NCI-H1694 (cell line): ENCODE measurements around the gene IGSF9B.

Experiments
- DNase-seq: peaks from one replicate; lab custom pipeline; 2025; lab: John Stamatoyannopoulos, UW

The IGSF9B gene

DNA sequence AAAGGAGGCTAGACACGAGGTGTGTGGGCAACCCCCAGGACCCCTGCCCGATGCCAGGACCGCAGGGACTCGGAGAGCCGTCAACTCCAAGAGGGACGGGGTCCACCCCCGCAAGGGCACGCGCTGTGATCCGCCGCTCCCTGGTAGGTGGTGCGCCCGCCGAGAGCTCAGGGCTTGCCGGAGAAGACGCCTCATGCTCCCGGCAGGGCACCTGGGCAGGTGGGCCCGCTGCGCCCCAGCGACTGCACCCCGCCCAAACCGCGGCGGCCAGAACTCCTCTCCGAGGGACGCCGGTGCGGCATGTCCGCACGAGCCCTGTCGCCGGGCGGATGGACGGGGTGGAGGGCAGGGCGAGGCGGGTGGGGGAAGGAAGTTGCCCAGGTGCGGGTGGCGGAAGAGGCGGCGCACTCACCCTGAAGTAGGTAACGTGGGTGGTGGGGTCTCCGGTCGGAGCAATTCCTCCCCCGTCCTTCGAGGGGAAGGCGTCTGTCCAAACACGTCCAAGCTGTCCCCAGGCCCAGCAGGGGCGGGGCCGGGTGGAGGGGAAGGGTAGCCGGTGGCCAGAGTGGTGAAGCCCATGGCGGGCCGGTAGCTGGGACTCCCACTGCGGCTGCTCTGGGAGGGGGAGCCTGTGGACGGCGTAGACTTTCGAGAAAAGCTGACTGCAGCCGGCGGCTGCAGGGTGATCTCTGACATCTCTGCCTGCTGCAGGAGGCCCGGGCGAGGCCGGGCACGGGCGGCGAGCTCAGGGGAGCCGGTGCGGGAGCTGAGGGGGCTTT, 37.2 kb downstream of the IGSF9B start:
- no peak for DNase-seq

DNA sequence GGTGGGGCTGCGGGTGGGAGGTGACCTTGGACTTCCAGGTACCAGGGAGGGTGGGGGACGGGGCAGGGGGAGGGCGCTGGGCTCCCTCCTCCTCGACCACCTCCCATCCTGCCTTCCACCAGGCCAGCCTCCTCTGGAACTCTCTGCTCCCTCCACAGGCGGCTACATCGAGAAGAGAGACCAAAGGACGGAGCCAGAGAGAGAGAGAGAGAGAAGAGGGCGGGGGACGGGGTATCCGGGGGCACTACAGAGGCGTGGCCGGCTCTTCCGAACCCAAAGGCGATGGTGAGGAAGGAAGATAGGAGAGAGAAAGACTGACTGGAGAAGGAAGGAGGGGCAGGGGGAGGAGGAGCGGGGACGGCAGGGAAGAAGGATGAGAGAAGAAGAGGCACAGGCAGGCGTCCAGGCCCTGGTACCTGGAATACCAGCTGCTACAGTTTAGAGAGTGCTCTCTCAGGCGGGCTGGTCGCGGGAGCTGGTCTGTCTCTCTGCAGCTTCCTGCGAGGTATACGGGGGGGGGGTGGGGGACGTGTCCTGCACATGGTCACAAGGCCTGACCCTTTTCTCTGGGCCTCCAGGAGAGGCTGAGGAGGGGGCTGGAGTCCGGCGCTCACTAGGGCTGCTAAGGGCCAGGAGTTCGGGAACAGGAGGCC, 38.0 kb downstream of the IGSF9B start:
- DNase-seq = no peak

DNA sequence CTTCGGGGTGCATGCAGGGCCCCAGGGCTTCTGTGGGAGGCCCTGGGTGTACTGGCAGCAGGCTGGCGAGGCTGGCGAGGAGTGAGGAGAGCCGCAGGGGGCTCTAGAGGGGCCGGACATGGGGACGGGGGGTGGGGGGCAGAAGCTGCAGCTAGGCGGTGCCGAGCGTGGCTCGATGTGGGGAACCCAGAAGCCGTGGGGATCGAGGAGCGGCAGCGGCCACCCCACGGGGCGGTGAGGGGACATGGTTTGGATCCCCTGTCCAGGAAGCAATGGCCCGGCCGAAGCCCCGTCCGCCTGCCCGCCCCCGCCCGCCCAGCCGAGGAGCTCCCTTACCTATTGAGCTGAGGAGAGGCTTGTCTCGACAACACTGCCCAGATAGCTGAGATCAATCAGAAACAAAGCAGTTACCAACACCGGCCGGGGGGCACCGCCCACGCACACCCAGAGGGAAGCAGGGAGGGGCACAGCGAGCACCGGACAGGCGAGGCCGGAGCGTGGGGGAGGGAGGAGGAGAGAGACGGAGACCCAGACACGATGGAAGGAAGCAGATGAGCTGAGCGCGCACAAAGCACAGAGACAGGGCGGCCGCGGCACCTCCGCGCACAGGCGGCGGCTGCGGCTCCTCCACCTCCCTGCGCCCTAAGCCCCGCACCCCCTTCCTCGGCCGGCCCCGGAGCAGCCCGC, 38.7 kb downstream of the IGSF9B start:
- DNase-seq = no peak

DNA sequence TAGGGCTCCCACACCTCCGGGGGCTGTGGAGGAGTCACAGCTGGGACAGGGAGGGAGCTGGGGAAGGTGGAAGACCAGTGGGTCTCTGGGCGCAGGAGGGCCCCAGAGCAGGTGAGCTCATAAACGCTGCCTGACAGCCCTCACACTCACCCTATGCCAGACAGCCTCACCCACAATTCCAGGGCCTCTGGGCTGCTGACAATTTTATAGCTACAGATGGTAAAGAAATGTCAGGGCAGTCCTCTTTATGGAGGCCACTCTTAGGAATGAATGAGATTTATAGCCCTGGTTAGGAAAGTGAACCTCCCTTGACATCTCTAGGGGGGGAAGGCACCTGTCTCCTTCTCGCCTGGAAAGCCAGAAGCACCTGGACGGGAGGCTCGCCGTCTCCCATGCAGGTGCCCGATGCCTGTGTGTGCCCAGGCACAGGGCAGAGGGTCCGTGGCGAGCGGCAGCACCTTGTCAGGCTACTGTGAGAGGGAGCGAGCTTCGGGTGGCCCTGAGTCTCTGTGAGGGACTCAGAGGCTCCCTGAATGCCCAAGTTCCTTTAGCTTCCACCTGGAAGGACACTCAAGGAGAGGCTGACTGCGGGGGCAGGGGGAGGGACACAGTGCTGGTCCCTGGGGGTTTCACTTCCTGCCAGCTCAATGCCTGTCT, 39.9 kb downstream of the IGSF9B start:
- DNase-seq = no peak

DNA sequence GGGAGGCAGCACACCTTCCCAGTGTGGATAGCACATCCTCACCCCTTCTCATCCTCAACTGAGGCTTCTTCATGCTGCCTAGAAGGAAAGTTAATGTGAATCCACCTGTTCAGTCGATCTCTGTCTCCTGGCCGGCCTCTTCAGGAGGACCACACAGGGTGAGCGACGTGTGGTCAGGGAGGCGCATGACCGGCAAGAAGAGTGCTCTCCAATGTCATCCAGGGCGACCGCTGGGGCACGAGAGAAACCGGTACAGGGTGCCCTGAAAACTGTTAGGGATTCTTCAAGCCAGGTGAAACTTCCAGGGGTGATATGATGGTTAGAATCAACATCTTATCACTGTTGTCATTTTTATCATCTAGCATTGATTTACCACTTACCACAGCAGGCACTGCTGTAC, 43.0 kb downstream of the IGSF9B start:
- DNase-seq = no peak

DNA sequence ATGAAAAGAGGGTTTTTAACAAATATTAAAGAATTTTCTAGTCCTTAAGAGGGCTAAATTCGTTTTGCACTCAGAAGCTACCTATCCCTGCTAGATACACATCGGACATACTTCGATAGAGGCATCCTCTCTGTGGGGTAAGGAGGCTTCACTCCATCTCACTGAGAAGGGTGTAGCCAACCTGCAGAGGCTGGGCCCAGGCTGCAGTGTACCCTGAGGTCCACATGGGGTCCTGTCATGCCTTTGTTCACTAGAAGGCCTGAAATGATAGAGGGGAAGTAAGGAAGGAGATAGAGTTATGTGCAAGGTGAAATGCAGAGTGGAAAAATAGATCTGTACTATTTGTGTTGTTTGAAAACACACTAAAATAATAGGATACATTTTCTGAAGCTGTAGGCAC, 45.6 kb downstream of the IGSF9B start:
- no peak for DNase-seq

DNA sequence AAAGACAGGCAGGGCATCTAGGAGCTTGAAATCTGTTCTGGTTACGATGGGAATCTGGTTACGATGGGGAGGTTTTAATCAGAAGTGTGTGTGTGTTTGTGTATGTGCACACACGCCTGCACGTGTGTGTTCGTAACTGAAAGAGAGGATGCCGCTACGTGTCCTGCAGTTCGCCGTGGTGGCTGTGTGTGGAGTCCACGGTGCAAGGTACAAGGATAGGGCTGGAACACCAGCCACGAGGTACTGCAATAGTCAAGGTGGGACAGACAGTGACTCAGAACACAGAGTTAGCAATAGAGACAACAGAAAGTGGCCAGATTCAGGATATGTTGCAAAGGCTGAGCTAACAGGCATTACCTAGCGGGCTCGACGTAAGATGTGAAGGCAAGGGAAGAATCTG, 46.7 kb downstream of the IGSF9B start:
- no peak for DNase-seq

DNA sequence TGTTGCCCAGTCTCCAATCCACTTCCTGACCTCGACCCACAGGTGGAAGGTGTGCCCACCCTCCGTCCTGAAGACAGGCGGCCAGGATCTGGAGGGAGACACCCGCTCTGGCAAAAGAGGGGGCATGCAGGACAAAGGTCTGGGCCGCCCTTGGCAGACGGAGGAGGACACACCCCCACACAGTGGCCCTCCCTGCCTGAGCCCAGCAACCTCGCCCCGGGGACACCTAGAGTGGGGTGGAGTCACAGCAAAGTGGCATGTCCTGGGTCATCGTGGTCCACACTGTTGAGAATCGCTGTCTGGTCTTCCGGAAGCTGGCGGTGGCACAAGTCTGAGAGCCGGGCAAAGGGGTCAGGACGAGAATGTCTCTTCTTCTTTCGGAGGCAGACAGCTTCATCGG, 47.9 kb downstream of the IGSF9B start:
- no peak for DNase-seq

DNA sequence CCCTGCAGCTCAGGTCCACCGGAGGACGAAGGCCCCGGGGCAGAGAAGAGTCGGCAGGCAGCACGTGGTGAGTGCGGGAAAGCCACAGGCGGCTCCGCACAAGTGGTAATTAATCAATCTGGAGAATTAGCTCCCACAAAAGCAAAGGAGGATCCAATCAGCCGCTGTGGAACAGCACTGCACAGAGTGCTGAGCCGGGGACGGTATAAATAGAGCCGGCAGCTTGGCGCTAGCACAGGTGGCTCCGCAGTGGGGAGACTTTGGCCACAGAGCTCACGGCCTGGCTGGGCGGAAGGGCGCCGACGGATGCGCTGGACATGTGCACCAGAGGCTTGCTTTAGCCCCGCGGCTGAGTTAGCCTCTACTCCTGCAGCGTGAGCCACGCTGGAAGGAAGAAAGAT, 48.9 kb downstream of the IGSF9B start:
- DNase-seq = no peak

DNA sequence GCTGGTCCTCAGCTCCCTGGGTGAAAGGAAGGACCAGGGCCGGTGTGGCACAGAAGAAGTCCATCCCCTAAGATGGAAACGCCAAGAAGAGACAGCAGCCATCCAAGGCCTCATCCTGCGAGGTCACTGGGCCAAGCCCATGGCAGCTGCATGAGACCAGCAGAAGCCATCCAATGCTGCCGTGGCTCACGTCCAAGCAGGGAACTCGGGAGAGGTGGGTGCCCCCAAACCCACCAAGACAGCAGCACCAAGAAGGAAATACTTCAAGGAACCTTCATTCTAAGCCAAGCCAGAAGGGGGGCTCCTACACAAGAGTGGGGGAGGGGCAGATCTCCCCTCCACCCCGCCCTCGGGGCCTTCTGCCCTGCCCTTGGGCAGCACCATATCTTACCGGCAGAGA, 49.6 kb downstream of the IGSF9B start:
- DNase-seq = no peak

DNA sequence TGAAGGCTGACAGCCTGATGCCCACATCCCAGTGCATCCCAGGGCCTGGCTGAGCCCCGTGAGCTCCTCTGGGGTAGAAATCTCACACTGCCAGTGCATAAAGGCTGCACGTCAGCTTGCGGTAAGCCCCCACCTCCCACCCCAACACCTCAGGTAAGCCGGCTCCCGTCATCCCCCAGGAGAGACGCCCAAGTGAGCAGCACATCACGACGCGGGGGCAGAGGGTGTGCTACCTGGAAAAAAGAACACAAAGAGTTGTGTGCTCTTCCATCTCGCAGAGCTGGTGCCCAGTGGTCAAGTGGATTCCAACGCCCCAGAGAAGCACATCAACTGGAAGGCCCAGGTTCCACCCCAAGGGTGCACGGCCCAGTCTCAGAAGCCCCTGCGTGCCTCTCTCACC, 50.0 kb downstream of the IGSF9B start:
- DNase-seq = no peak

DNA sequence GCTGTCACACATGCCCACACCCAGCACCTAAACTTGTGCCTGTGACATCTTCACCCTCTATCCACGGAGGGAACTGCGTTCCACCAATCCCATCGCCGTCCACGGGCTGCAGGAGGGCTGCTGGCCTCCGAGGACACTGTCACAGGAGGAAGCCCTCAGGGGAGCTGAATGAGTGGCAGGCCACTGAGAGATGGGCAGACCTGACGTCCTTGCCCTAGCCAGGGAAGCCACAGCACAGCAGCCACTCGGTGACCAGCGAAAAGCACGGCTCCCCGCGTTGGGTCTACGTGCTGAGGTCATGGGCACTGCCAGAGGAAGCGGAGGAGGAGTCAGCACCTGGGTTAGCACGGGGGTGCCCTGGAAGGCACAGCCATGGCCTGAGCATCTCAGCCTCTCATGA, 50.5 kb downstream of the IGSF9B start:
- no peak for DNase-seq

DNA sequence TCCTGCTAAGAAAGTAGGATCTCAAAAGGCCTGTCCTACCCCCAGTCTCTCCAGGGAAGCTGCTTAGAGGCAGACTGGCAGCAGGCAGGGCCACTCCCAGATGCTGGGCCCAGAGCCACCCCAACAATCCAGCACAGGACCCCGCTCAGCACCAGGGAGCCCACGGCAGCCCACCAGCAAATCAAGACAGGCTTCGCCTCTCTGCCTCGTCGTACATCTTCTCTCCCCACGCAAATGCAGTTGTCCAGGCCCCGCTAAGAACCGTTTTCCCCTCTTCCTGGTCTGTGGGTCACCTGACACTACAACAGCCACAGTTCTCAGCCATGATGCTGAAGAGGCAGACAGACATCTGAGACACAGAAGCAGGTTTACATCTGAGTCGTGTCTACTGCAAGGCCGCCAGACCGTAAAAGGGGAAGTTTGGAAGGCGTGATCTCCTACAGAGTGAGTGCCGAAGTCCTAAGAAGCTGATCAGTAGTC, 51.1 kb downstream of the IGSF9B start:
- DNase-seq = no peak

DNA sequence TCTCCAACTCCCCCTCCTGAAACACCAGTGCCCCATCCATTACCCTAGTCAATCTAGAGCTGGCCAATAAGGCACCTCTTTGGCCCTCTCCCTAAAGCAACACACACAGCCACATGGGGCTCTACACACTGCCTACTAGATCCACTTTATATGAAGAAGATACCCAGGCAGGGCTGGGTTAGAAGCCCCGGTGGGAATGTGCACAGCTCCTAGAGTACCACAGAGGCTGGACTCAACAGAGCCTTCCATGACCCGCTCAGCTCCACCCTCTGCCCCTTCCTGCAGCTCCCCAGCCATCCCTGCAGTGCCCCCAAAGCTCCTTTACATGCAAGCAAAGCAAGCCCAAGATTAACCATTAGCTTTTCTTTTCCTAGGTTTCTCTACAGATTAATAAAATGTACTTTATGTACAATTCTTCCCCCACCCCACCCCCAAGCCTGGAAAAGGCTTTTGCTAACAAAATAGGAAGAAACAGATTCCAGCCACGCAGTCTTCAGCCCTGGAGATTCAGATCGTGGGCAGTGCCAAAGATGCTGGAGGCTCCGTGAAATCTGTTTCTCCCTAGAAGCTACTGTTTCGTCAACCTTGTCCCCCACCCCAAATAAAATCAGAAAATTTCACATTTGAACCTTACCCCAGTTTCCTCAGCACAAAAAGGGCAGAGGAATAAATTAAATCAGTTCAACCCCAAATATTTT, 51.8 kb downstream of the IGSF9B start:
- DNase-seq = no peak

DNA sequence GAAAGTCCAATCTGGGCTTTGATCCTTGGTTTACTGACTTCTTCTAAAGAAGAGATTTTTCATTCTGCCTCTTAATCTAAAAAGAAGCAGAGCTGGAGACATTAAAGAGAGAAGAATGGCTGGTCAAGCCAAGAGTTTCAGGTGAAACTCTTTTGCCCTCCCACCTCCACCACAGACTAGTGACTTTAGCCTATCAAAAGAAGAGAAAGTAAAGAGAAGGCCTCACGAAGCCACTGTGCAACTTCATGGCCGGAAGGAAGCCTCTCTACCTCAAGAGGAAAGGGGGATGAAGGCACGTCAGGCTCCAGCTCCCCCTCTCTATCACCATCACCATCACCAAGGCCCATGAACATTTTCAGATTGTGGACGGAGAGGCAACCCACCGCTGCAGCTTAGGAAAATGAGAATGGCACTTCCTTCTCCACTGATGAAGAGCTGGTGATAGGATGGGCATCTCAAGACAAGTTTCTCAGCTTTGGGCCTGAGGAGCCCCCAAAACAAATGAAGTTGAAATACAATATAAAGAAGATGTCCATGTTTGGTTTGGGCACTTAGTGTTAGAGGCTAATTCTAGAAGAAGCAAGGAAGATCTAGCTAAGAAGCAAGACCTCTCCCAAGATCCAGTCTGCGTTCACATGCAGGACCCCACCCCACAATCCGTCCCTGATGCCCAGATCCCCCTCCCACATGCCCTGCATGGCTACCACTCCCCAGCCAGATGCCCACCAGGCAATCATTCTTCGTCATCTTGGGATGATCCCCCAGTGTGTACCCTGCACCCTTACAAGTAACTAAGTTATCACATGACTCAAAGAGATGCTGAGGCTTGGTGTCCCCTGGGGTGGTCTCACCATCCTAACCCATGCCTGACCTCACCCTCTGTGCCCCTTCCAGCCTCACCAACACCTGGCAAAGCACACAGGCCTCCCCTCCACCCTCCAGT, 52.6 kb downstream of the IGSF9B start:
- DNase-seq = no peak

DNA sequence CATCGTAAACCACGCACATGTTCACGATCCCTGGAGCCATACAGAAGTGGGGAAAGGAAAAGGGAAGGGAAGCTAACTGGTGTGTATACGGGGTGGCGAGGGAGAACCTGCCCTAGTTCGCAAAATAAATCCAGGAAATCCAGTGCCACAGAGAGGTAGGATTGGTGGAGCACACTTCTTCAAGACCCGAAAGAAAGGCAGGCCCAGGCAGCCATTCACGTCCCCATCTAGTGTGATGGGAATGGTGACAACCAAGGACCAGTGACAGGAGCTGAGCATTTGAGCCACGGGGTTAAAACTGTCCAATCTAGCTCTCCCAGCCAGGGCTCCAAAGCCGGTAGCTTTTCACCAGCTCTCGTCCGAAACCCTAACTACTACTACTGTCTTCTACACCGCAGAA, 53.7 kb downstream of the IGSF9B start:
- no peak for DNase-seq

DNA sequence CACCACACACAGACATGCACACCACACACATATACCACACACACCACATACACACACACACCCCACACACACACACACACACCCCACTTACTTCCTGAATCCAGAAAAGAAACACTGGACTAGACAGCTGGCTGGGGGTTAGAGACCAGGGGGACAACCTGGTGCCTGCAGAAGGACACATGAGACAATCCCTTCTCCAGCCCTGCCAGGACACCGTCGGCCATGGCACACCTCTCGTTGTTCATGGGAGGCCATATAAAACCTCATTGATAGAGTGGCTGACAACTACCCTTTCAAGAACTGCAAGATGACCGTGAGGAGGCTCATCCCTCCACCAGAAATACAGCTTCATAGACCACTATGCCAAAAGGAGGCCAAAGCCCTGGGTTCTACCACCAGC, 54.3 kb downstream of the IGSF9B start:
- no peak for DNase-seq

DNA sequence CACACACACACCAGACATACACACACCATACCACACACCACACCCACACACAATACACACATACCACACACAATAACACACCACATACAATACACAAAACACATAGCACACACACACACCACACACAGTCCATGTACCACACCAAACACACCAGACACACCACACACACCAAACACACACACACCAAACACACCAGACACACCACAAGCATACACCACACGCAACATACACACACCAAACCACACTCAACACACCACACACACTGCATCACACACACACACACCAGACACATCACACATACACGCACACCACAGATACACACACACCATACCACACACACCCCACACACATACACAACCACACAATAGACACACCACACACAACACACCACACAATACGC, 54.8 kb downstream of the IGSF9B start:
- no peak for DNase-seq

DNA sequence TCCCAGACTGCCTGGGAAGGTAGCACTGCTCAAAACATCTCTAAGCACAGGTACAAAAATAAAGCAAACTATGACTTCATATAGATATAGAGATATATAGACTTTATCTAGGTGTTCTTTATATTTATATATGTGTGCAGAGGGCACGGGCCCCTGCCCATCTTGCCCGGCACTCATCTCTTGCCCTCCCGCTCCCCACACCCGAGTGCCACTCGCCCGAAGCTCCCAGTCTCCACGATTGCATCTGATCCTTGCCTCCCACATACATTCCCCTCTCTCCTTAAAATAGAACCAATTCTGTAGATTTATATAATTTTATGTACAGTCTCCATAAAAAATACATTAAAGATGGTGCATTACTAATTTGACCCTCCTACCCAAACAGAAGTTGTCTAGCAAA, 55.5 kb downstream of the IGSF9B start:
- no peak for DNase-seq

DNA sequence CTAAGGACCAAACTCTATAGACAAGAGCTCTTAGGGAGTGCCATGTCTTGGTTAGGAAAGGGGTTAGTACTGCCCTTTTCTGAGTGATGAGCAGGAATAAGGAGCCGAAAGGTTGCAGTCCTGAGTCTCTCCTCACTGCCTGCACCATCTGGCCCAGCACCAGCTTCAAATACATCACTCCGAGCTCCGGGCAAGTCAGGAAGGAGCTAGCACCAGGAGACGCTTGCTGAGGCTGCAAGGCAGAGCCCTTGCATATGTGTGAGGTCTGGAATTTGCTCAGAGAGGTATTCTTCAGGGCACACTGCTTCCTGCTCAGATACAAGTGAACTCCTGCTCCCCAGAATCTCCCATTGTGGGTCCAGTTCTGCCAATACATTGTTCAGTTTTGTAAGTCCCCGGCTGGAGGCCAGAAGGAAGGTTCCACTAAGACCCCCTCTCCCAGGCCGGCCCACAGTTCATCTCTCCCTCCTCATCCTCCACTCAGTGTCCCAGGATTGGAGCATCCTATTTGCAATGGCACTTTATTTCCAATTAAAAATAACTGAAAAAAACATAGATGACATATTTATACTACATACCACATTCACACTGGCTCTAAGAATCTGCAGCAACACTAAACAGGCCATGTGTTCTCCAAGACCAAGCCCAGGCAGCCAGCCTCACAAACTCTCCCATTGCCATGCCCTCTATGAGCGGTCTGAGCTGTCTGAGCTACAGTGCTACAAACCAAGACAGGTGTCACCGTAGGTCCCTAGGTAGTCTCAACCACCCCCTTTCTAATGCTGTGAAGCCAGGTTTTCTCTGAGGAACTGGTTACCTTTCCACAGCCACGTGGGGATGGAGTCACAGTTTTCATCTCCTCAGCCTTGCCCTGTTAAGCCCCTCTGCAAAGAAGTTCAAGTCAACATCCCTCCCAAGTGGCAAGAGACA, 56.3 kb downstream of the IGSF9B start:
- no peak for DNase-seq
